Mesendoderm (in vitro differentiated cells): ENCODE measurements around the gene MGAM2.

ENCODE experiments used
- DNase-seq: peaks from one replicate; pipeline ENCODE4 v3.0.0; 2013
- H2AK5ac ChIP-seq: 2 replicates; pipeline ENCODE4 v1.6.1; 2013; ENCODE audit warnings: low read length, inconsistent platforms
- H2BK120ac ChIP-seq: 2 replicates; pipeline ENCODE4 v1.6.1; 2013; ENCODE audit warnings: low read depth, mild to moderate bottlenecking, low read length, moderate library complexity, mixed read lengths
- H2BK15ac ChIP-seq: replicated peaks from 2 replicates; pipeline ENCODE4 v1.6.1; 2013; ENCODE audit warnings: low read depth, mild to moderate bottlenecking, moderate library complexity
- H2BK5ac ChIP-seq: 2 replicates; pipeline ENCODE4 v1.6.1; 2013; ENCODE audit warnings: low read length, inconsistent platforms
- H3K18ac ChIP-seq: 2 replicates; pipeline ENCODE4 v1.6.1; 2013; ENCODE audit warnings: mild to moderate bottlenecking, low read length, mixed read lengths
- H3K23ac ChIP-seq: one replicate; pipeline ENCODE4 v1.6.1; 2013; ENCODE audit warnings: low read length
- H3K27ac ChIP-seq: 2 replicates; pipeline ENCODE4 v1.5.1; 2013; ENCODE audit warnings: low read depth, mild to moderate bottlenecking, inconsistent platforms, low read length, moderate library complexity
- H3K27me3 ChIP-seq: 2 replicates; pipeline ENCODE4 v1.6.1; 2013; ENCODE audit warnings: low read length, control low read depth, mild to moderate bottlenecking, inconsistent platforms; ENCODE audit not compliant: insufficient read depth, poor library complexity
- H3K36me3 ChIP-seq: 2 replicates; pipeline ENCODE4 v1.6.1; 2013; ENCODE audit warnings: low read length, inconsistent platforms; ENCODE audit not compliant: control insufficient read depth, insufficient read depth
- H3K4ac ChIP-seq: one replicate; pipeline ENCODE4 v1.6.1; 2013; ENCODE audit warnings: low read depth, mild to moderate bottlenecking, low read length, moderate library complexity
- H3K4me1 ChIP-seq: 2 replicates; pipeline ENCODE4 v1.6.1; 2013; ENCODE audit warnings: low read depth, low read length, inconsistent platforms; ENCODE audit not compliant: control insufficient read depth
- H3K4me2 ChIP-seq: 2 replicates; pipeline ENCODE4 v1.6.1; 2013; ENCODE audit warnings: low read length
- H3K4me3 ChIP-seq: 2 replicates; pipeline ENCODE4 v1.5.1; 2013; ENCODE audit warnings: mild to moderate bottlenecking, low read length
- H3K56ac ChIP-seq: one replicate; pipeline ENCODE4 v1.6.1; 2013; ENCODE audit warnings: low read length
- H3K79me1 ChIP-seq: 2 replicates; pipeline ENCODE4 v1.6.1; 2013; ENCODE audit warnings: low read length, inconsistent platforms
- H3K79me2 ChIP-seq: 2 replicates; pipeline ENCODE4 v1.6.1; 2013; ENCODE audit warnings: mild to moderate bottlenecking, low read length; ENCODE audit not compliant: control insufficient read depth, insufficient read depth
- H3K9ac ChIP-seq: 2 replicates; pipeline ENCODE4 v1.6.1; 2013; ENCODE audit warnings: low read length, inconsistent platforms
- H4K5ac ChIP-seq: one replicate; pipeline ENCODE4 v1.6.1; 2013; ENCODE audit warnings: low read length
- H4K8ac ChIP-seq: one replicate; pipeline ENCODE4 v1.6.1; 2013; ENCODE audit warnings: low read depth, mild to moderate bottlenecking, control low read depth, low read length, moderate library complexity
- WGBS: extraction: QIAGEN DNeasy Blood & Tissue Kit; methylation state at CpG from one replicate; pipeline ENCODE4 v1.1.7; 2013; ENCODE audit warnings: low lambda C conversion rate, missing lambda C conversion rate; ENCODE audit not compliant: insufficient coverage; ENCODE audit errors: extremely low coverage; 5-methylcytosine and 5-hydroxymethylcytosine counted together

MGAM2 gene

GRCh38 chr7:142150356-142150755 is 38.8 kb downstream of the MGAM2 start:
- no peak overlapping the region for H3K9ac ChIP-seq
- no peak overlapping the region for H3K4me2 ChIP-seq
- no peak overlapping the region for H3K56ac ChIP-seq

GRCh38 chr7:142150869-142151268 is 39.4 kb downstream of the MGAM2 start:
- H3K27ac ChIP-seq = no peak overlapping the region

More at GRCh38 chr7:142150356-142150755, 38.8 kb downstream of the MGAM2 start:
- no peak overlapping the region for H2BK15ac ChIP-seq
- H2AK5ac ChIP-seq = no peak overlapping the region
- H3K36me3 ChIP-seq = no peaks in the 10 kb centered on the region
- H3K27me3 ChIP-seq = no peaks in the 10 kb centered on the region
- no peak overlapping the region for H3K4me3 ChIP-seq
- no peaks in the 10 kb centered on the region for H3K79me1 ChIP-seq
- H3K18ac ChIP-seq = no peak overlapping the region
- no peak overlapping the region for H4K5ac ChIP-seq
- WGBS = no CpG with 5 or more reads among the region's 1 CpG
- DNase-seq = no peak
- H2BK120ac ChIP-seq = no peak overlapping the region
- H4K8ac ChIP-seq = no peak overlapping the region
- no peak overlapping the region for H3K27ac ChIP-seq
- no peaks in the 10 kb centered on the region for H3K79me2 ChIP-seq
- peaks cover 3% of the 10 kb centered on the region for H3K4me1 ChIP-seq
- no peak overlapping the region for H2BK5ac ChIP-seq
- H3K23ac ChIP-seq = no peak overlapping the region
- H3K4ac ChIP-seq = no peak overlapping the region

GRCh38 chr7:142152076-142152475 is 40.6 kb downstream of the MGAM2 start:
- Histone ChIP-seq H3K27ac (no peak overlapping the region), H2AK5ac (no peak overlapping the region), H4K5ac (no peak overlapping the region), H3K4ac (no peak overlapping the region), H3K18ac (no peak overlapping the region), H3K56ac (no peak overlapping the region), H3K9ac (no peak overlapping the region), H3K79me2 (no peaks in the 10 kb centered on the region), H4K8ac (no peak overlapping the region), H3K27me3 (no peaks in the 10 kb centered on the region), H3K36me3 (no peaks in the 10 kb centered on the region), H2BK5ac (no peak overlapping the region), H3K79me1 (no peaks in the 10 kb centered on the region), H3K4me3 (no peak overlapping the region), H2BK15ac (no peak overlapping the region), H3K4me2 (no peak overlapping the region), H3K4me1 (no peaks in the 10 kb centered on the region), H2BK120ac (no peak overlapping the region), H3K23ac (no peak overlapping the region)
- DNase-seq = no peak
- no CpG with 5 or more reads among the region's 1 CpG for WGBS

More at GRCh38 chr7:142150869-142151268, 39.4 kb downstream of the MGAM2 start:
- no peak overlapping the region for H3K56ac ChIP-seq
- no peak overlapping the region for H3K9ac ChIP-seq
- H3K36me3 ChIP-seq = no peaks in the 10 kb centered on the region
- DNase-seq = no peak
- no peaks in the 10 kb centered on the region for H3K27me3 ChIP-seq
- H2BK15ac ChIP-seq = no peak overlapping the region
- no peak overlapping the region for H4K8ac ChIP-seq
- H3K79me2 ChIP-seq = no peaks in the 10 kb centered on the region
- no peak overlapping the region for H4K5ac ChIP-seq
- H3K18ac ChIP-seq = no peak overlapping the region
- peaks cover 3% of the 10 kb centered on the region for H3K4me1 ChIP-seq
- H3K4me3 ChIP-seq = no peak overlapping the region
- no peak overlapping the region for H3K4ac ChIP-seq
- H3K23ac ChIP-seq = no peak overlapping the region
- no peak overlapping the region for H2AK5ac ChIP-seq
- H3K4me2 ChIP-seq = no peak overlapping the region
- no peaks in the 10 kb centered on the region for H3K79me1 ChIP-seq
- H2BK5ac ChIP-seq = no peak overlapping the region
- no peak overlapping the region for H2BK120ac ChIP-seq
- no CpG with 5 or more reads among the region's 2 CpGs for WGBS

DNA sequence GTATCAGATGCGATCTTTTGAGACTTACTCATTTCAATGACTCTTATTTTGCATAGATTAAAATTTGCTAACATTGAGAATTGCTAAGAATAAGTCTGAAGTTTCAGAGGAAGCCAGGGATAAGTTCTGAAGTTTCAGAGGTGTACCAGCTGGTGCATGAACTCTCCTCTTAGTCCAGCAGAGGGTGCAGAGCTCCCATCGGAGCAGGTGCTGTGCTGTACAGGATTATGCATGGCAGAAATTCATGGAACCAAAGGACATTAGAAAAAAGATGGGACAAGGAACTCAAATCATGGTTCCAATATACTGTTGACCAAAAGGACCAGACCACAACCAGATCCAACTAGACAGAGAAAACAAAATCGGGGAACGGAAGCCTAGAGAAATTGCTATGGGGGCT is 41.9 kb downstream of the MGAM2 start:
- Histone ChIP-seq H3K36me3 (no peaks in the 10 kb centered on the region), H2BK5ac (no peak overlapping the region), H3K4me1 (no peaks in the 10 kb centered on the region), H3K18ac (no peak overlapping the region), H3K4me3 (no peak overlapping the region), H3K27me3 (no peaks in the 10 kb centered on the region), H4K5ac (no peak overlapping the region), H3K27ac (no peak overlapping the region), H2AK5ac (no peak overlapping the region), H3K56ac (no peak overlapping the region), H3K23ac (no peak overlapping the region), H4K8ac (no peak overlapping the region), H3K4ac (no peak overlapping the region), H3K9ac (no peak overlapping the region), H2BK15ac (no peak overlapping the region), H2BK120ac (no peak overlapping the region), H3K4me2 (no peak overlapping the region), H3K79me2 (no peaks in the 10 kb centered on the region), H3K79me1 (no peaks in the 10 kb centered on the region)
- no peak for DNase-seq
- WGBS = no CpG with 5 or more reads among the region's 4 CpGs

- no peak for DNase-seq
- Histone ChIP-seq H4K5ac (no peak overlapping the region), H3K4me2 (no peak overlapping the region), H3K18ac (no peak overlapping the region), H3K79me1 (no peaks in the 10 kb centered on the region), H3K27ac (no peak overlapping the region), H3K9ac (no peak overlapping the region), H2BK5ac (no peak overlapping the region), H3K27me3 (no peaks in the 10 kb centered on the region), H3K23ac (no peak overlapping the region), H3K56ac (no peak overlapping the region), H3K4me3 (no peak overlapping the region), H4K8ac (no peak overlapping the region), H3K4ac (no peak overlapping the region), H2AK5ac (no peak overlapping the region), H3K4me1 (no peaks in the 10 kb centered on the region), H2BK15ac (no peak overlapping the region), H3K36me3 (no peaks in the 10 kb centered on the region), H3K79me2 (no peaks in the 10 kb centered on the region), H2BK120ac (no peak overlapping the region)
- no CpG with 5 or more reads among the region's 2 CpGs for WGBS
Measured at GRCh38 chr7:142158736-142159496, 47.4 kb downstream of the MGAM2 start.

DNA sequence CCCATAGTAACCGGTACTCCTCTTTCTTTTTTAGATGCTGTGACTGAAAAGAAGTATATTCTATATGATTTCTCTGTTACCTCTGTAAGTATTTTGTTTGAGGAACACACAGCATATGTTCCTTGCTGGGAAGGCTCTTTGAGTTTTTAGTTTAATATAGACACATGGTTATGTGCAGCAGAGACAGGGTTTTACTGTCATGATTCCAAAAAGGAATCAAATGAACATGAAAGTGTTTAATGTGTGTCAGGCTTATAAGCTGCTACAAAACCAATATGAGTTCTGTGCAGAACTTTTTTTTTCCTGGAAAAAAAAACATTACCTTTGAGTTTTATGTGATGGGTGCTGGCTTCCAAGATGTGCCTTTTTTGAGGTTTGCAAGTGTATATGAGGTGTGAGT is 50.4 kb downstream of the MGAM2 start:
- Histone ChIP-seq H3K9ac (no peak overlapping the region), H4K5ac (no peak overlapping the region), H3K36me3 (no peaks in the 10 kb centered on the region), H3K79me2 (no peaks in the 10 kb centered on the region), H3K4me1 (no peaks in the 10 kb centered on the region), H3K27ac (no peak overlapping the region), H3K4me2 (no peak overlapping the region), H4K8ac (no peak overlapping the region), H2AK5ac (no peak overlapping the region), H3K18ac (no peak overlapping the region), H3K79me1 (no peaks in the 10 kb centered on the region), H3K4me3 (no peak overlapping the region), H2BK120ac (no peak overlapping the region), H3K27me3 (no peaks in the 10 kb centered on the region), H2BK5ac (no peak overlapping the region), H3K4ac (no peak overlapping the region), H2BK15ac (no peak overlapping the region), H3K23ac (no peak overlapping the region), H3K56ac (no peak overlapping the region)
- DNase-seq = no peak
- no CpG with 5 or more reads among the region's 1 CpG for WGBS
